Caco-2 (cell line): ENCODE measurements around the gene PAX7. TPM values are rescaled to one million over a fixed set of nuclear protein-coding genes. Genes with fewer than 3 reads are reported as not detected.

Source experiments
- BruUV-seq: library from RNA; stranded (reverse); fragments of 400-500 nt; replicated peaks from 2 replicates; lab custom pipeline; 2021; lab: Mats Ljungman, UMichigan
- CTCF ChIA-PET: fragments of 300-600 bp; sonication (Branson Sonifier 250); formaldehyde crosslinking; loops from one replicate; lab custom pipeline; 2022; ENCODE audit warnings: antibody characterized with exemption; lab: Charles Lee
- POLR2A ChIA-PET: fragments of 300-600 bp; sonication (Branson Sonifier 250); formaldehyde crosslinking; loops from one replicate; lab custom pipeline; 2022; ENCODE audit warnings: antibody characterized with exemption; lab: Charles Lee
- DNase-seq, 2 experiments: peaks; one replicate each; pipeline versions ENCODE4 v3.0.0 to v3.0.0-alpha.2; 2020 to 2022
- H3K27me3 ChIP-seq: replicated peaks from 2 replicates; pipeline ENCODE4 v1.6.0; 2011; ENCODE audit warnings: low read length; ENCODE audit not compliant: control insufficient read depth, insufficient read depth
- H3K36me3 ChIP-seq: 2 replicates; pipeline ENCODE4 v1.5.1; 2011; ENCODE audit warnings: low read length; ENCODE audit not compliant: control insufficient read depth, insufficient read depth
- H3K4me1 ChIP-seq: fragments of 250-450 bp; sonication (Bioruptor Pico); 2 replicates; pipeline ENCODE4 v1.5.1; 2020; ENCODE audit warnings: mild to moderate bottlenecking
- H3K4me3 ChIP-seq: 2 replicates; pipeline ENCODE4 v1.5.1; 2011; ENCODE audit warnings: low read depth, mild to moderate bottlenecking, control low read depth, low read length
- H3K9me3 ChIP-seq: fragments of 250-450 bp; sonication (Bioruptor Pico); 2 replicates; pipeline ENCODE4 v1.5.1; 2020; ENCODE audit warnings: mild to moderate bottlenecking, moderate library complexity
- H3K27ac Mint-ChIP-seq: one replicate; pipeline ENCODE4 v1.8.0; 2022; ENCODE audit warnings: mixed read lengths; ENCODE audit not compliant: unreplicated experiment
- H3K27me3 Mint-ChIP-seq: one replicate; pipeline ENCODE4 v1.8.0; 2022; ENCODE audit warnings: mixed read lengths; ENCODE audit not compliant: insufficient read depth, unreplicated experiment
- H3K36me3 Mint-ChIP-seq: one replicate; pipeline ENCODE4 v1.8.0; 2022; ENCODE audit warnings: mild to moderate bottlenecking, mixed read lengths; ENCODE audit not compliant: insufficient read depth, unreplicated experiment
- H3K4me1 Mint-ChIP-seq: one replicate; pipeline ENCODE4 v1.8.0; 2022; ENCODE audit warnings: low read depth, mixed read lengths; ENCODE audit not compliant: unreplicated experiment
- H3K4me3 Mint-ChIP-seq: one replicate; pipeline ENCODE4 v1.8.0; 2022; ENCODE audit warnings: mild to moderate bottlenecking, moderate library complexity, mixed read lengths; ENCODE audit not compliant: unreplicated experiment
- H3K9me3 Mint-ChIP-seq: one replicate; pipeline ENCODE4 v1.8.0; 2022; ENCODE audit warnings: mixed read lengths; ENCODE audit not compliant: unreplicated experiment
- intact Hi-C: fragments of 100-400 bp; cut with micrococcal nuclease; formaldehyde crosslinking; loops from one replicate; pipeline ENCODE4 v1.10.0; 2022; ENCODE audit not compliant: unreplicated experiment
- total RNA-seq: library from RNA; stranded (reverse); gene quantifications from 2 replicates; pipeline ENCODE4 v1.2.3, GENCODE V29; 2022
- TF ChIP-seq, protein P1 (sequence below), 2 experiments: fragments of 200-600 bp in 1 of 2; IDR thresholded peaks; 1 replicate in 1 of 2; 2 replicates in 1 of 2; pipeline versions ENCODE4 v1.5.1 to v1.8.0; 2011 to 2022; ENCODE audit warnings: antibody characterized with exemption in 1 of 2, control low read depth in 1 of 2, inconsistent platforms in 1 of 2, low read depth in 1 of 2, low read length in 1 of 2, mild to moderate bottlenecking in 1 of 2, moderate library complexity in 1 of 2; ENCODE audit not compliant: insufficient read depth in 1 of 2, severe bottlenecking in 1 of 2, unreplicated experiment in 1 of 2

Gene PAX7
- total RNA-seq, 1 experiment from 2014 or later = 0.18 TPM

- Mint-ChIP-seq H3K36me3 (peaks cover 7% of the 10 kb centered on the region), H3K4me3 (peak overlapping the region; percentile 13), H3K4me1 (peaks cover 33% of the 10 kb centered on the region), H3K27me3 (peaks cover 67% of the 10 kb centered on the region), H3K27ac (no peak overlapping the region), H3K9me3 (no peaks in the 10 kb centered on the region)
- no peaks in the 10 kb centered on the region for H3K36me3 ChIP-seq
- no TSS peak for BruUV-seq
- H3K4me3 ChIP-seq = no peak overlapping the region
- H3K4me1 ChIP-seq = peaks cover 21% of the 10 kb centered on the region
- no peak for DNase-seq
- intact Hi-C loops = no loop called here
- TF ChIP-seq, protein P1, sequence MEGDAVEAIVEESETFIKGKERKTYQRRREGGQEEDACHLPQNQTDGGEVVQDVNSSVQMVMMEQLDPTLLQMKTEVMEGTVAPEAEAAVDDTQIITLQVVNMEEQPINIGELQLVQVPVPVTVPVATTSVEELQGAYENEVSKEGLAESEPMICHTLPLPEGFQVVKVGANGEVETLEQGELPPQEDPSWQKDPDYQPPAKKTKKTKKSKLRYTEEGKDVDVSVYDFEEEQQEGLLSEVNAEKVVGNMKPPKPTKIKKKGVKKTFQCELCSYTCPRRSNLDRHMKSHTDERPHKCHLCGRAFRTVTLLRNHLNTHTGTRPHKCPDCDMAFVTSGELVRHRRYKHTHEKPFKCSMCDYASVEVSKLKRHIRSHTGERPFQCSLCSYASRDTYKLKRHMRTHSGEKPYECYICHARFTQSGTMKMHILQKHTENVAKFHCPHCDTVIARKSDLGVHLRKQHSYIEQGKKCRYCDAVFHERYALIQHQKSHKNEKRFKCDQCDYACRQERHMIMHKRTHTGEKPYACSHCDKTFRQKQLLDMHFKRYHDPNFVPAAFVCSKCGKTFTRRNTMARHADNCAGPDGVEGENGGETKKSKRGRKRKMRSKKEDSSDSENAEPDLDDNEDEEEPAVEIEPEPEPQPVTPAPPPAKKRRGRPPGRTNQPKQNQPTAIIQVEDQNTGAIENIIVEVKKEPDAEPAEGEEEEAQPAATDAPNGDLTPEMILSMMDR (IDR thresholded peaks at IDR 0.05; ENCODE audit: insufficient read depth in 1 of 2, low read depth in 1 of 2, low read length in 1 of 2, severe bottlenecking in 1 of 2, unreplicated experiment in 1 of 2) = no peak
- H3K9me3 ChIP-seq = no peaks in the 10 kb centered on the region
- H3K27me3 ChIP-seq = peaks cover 4% of the 10 kb centered on the region
- CTCF ChIA-PET = interaction anchor here (0.6 kb wide), 1 partner anchor 44 kb away, joined by 3 read pairs; no protein-coding TSS in a partner anchor
- POLR2A ChIA-PET = no interaction called here
These were observed 10.6 kb downstream of the PAX7 start for GRCh38 chr1:18641005-18641941.

DNA sequence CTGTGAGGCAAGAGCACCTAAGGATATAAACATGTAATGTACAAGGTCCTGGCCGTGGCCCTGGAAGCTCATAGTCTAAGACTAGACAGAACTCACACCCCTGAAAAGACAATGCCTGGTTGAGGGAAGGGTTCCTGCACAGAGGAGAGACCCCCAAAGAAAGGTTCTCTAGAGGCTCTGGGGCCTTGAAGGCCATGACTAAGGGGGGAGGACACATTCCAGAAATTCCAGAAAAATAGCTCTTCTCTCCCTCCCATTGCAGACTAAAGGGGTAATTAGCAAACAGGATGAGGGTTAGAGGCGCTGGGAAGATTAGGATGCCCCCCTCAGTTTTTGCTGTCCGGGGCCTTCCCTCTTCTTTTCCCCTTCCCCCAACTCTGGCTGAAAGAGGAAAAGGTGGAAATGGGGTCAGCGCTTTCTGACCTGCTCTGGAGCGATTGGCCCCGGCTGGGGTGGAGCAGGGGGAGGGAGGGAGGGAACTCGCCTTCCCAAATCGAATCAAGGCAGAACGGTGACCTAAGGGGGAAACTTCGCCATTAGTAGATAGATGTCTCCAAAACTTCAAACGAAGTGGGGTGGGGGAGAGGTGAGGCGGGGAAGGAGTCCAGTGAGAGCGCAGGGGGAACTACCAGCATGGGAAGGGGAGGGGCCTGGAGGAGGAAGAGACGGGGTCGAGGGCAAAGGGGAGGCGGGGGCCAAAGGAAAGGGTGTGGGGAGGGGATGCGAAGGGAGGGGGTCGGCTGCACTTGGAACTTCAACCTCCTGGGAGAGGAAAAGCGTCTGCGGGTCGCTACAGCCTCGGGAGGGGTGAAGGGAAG is 11.8 kb downstream of the PAX7 start:
- POLR2A ChIA-PET = no interaction called here
- Histone ChIP-seq H3K27me3 (peaks cover 4% of the 10 kb centered on the region), H3K9me3 (no peaks in the 10 kb centered on the region), H3K36me3 (no peaks in the 10 kb centered on the region), H3K4me1 (peaks cover 21% of the 10 kb centered on the region), H3K4me3 (no peak overlapping the region)
- Mint-ChIP-seq H3K36me3 (peaks cover 7% of the 10 kb centered on the region), H3K4me3 (peak overlapping the region; percentile 44), H3K27ac (no peak overlapping the region), H3K9me3 (no peaks in the 10 kb centered on the region), H3K4me1 (peaks cover 33% of the 10 kb centered on the region), H3K27me3 (peaks cover 61% of the 10 kb centered on the region)
- DNase-seq = no peak
- BruUV-seq = no TSS peak
- CTCF ChIA-PET = interaction anchor here (0.6 kb wide), 1 partner anchor 45 kb away, joined by 3 read pairs; no protein-coding TSS in a partner anchor
- TF ChIP-seq, protein P1 (IDR thresholded peaks at IDR 0.05; ENCODE audit: insufficient read depth in 1 of 2, low read depth in 1 of 2, low read length in 1 of 2, severe bottlenecking in 1 of 2, unreplicated experiment in 1 of 2) = no peak
- intact Hi-C loops = no loop called here
